ENCODE measurements around the gene RASGRF2. TPM values are rescaled to one million over a fixed set of nuclear protein-coding genes. Genes with fewer than 3 reads are reported as not detected.

The RASGRF2 gene
- polyA plus RNA-seq, 1 donor from 2014 or later: 0.42 TPM

GRCh38 chr5:81212211-81212751 is 252.1 kb downstream of the RASGRF2 start:
- Histone ChIP-seq H3K9ac (ENCODE audit: low read length) (no peak overlapping the region), H3K36me3 (ENCODE audit: insufficient read depth, low read length) (no peaks in the 10 kb centered on the region), H3K27ac (ENCODE audit: low read length) (no peak overlapping the region), H3K4me2 (ENCODE audit: low read length) (no peak overlapping the region), H3K4me3 (ENCODE audit: low read length) (no peak overlapping the region), H3K9me3 (ENCODE audit: low read length) (no peaks in the 10 kb centered on the region), H3K79me2 (replicated peaks; ENCODE audit: insufficient read depth, low read length) (no peaks in the 10 kb centered on the region), H3K9me2 (ENCODE audit: insufficient read depth, low read length) (no peaks in the 10 kb centered on the region), H3K27me3 (ENCODE audit: insufficient read depth, low read depth, low read length) (no peaks in the 10 kb centered on the region), H4K20me1 (ENCODE audit: insufficient read depth) (no peaks in the 10 kb centered on the region), H3F3A (ENCODE audit: insufficient read depth, low read length, poor library complexity, severe bottlenecking) (no peaks in the 10 kb centered on the region), H2AFZ (ENCODE audit: low read depth, low read length) (no peak overlapping the region)
- TF ChIP-seq EZH2 (IDR thresholded peaks at IDR 0.05; ENCODE audit: borderline replicate concordance, insufficient read depth, low read length, poor library complexity, severe bottlenecking): no peak
- TF ChIP-seq EP300 (conservative IDR thresholded peaks at IDR 0.05; ENCODE audit: poor library complexity, severe bottlenecking): no peak
- no peak for TF ChIP-seq MXI1 (conservative IDR thresholded peaks at IDR 0.05; ENCODE audit: poor library complexity, severe bottlenecking)
- TF ChIP-seq TAF1 (IDR thresholded peaks at IDR 0.05; ENCODE audit: low read depth): no peak
- no peak for TF ChIP-seq REST (IDR thresholded peaks at IDR 0.05; ENCODE audit: borderline replicate concordance)
- TF ChIP-seq RAD21 (conservative IDR thresholded peaks at IDR 0.05): no peak
- TF ChIP-seq POLR2AphosphoS5 (IDR thresholded peaks at IDR 0.05): no peak
- TF ChIP-seq CTCF (IDR thresholded peaks at IDR 0.05; ENCODE audit: poor library complexity, severe bottlenecking): no peak
- no peak for TF ChIP-seq SMC3 (conservative IDR thresholded peaks at IDR 0.05; ENCODE audit: poor library complexity)

- Histone ChIP-seq H3K9ac (ENCODE audit: low read length) (no peak overlapping the region), H3K79me2 (replicated peaks; ENCODE audit: insufficient read depth, low read length) (no peaks in the 10 kb centered on the region), H3K4me2 (ENCODE audit: low read length) (no peak overlapping the region), H3K36me3 (ENCODE audit: insufficient read depth, low read length) (no peaks in the 10 kb centered on the region), H3K4me3 (ENCODE audit: low read length) (no peak overlapping the region), H3K27ac (ENCODE audit: low read length) (no peak overlapping the region), H3K27me3 (ENCODE audit: insufficient read depth, low read depth, low read length) (no peaks in the 10 kb centered on the region), H3K9me2 (ENCODE audit: insufficient read depth, low read length) (no peaks in the 10 kb centered on the region), H3F3A (ENCODE audit: insufficient read depth, low read length, poor library complexity, severe bottlenecking) (no peaks in the 10 kb centered on the region), H3K9me3 (ENCODE audit: low read length) (no peaks in the 10 kb centered on the region), H4K20me1 (ENCODE audit: insufficient read depth) (no peaks in the 10 kb centered on the region), H2AFZ (ENCODE audit: low read depth, low read length) (no peak overlapping the region)
- TF ChIP-seq REST (IDR thresholded peaks at IDR 0.05; ENCODE audit: borderline replicate concordance): no peak
- TF ChIP-seq POLR2AphosphoS5 (IDR thresholded peaks at IDR 0.05): no peak
- no peak for TF ChIP-seq EP300 (conservative IDR thresholded peaks at IDR 0.05; ENCODE audit: poor library complexity, severe bottlenecking)
- TF ChIP-seq TAF1 (IDR thresholded peaks at IDR 0.05; ENCODE audit: low read depth): no peak
- no peak for TF ChIP-seq EZH2 (IDR thresholded peaks at IDR 0.05; ENCODE audit: borderline replicate concordance, insufficient read depth, low read length, poor library complexity, severe bottlenecking)
- TF ChIP-seq CTCF (IDR thresholded peaks at IDR 0.05; ENCODE audit: poor library complexity, severe bottlenecking): no peak
- no peak for TF ChIP-seq SMC3 (conservative IDR thresholded peaks at IDR 0.05; ENCODE audit: poor library complexity)
- no peak for TF ChIP-seq RAD21 (conservative IDR thresholded peaks at IDR 0.05)
- no peak for TF ChIP-seq MXI1 (conservative IDR thresholded peaks at IDR 0.05; ENCODE audit: poor library complexity, severe bottlenecking)
These were observed 252.9 kb downstream of the RASGRF2 start for GRCh38 chr5:81213070-81213469.
